Glutamatergic neuron (in vitro differentiated cells): ENCODE results near the gene PTGES3L. TPM values are rescaled to one million over a fixed set of nuclear protein-coding genes. Genes with fewer than 3 reads are reported as not detected.

Experiments
- DNase-seq: peaks from one replicate; pipeline ENCODE4 v3.0.0; 2022
- H3K27ac Mint-ChIP-seq: one replicate; pipeline ENCODE4 v1.8.0; 2020; ENCODE audit warnings: mild to moderate bottlenecking, mixed read lengths, inconsistent platforms; ENCODE audit not compliant: unreplicated experiment
- H3K27me3 Mint-ChIP-seq: one replicate; pipeline ENCODE4 v1.8.0; 2020; ENCODE audit warnings: mild to moderate bottlenecking, moderate library complexity, mixed read lengths, inconsistent platforms; ENCODE audit not compliant: unreplicated experiment
- H3K36me3 Mint-ChIP-seq: one replicate; pipeline ENCODE4 v1.8.0; 2020; ENCODE audit warnings: mild to moderate bottlenecking, mixed read lengths, inconsistent platforms; ENCODE audit not compliant: unreplicated experiment
- H3K4me1 Mint-ChIP-seq: one replicate; pipeline ENCODE4 v1.8.0; 2020; ENCODE audit warnings: mild to moderate bottlenecking, low read depth, mixed read lengths, inconsistent platforms; ENCODE audit not compliant: unreplicated experiment
- H3K4me3 Mint-ChIP-seq: one replicate; pipeline ENCODE4 v1.8.0; 2020; ENCODE audit warnings: mild to moderate bottlenecking, mixed read lengths, inconsistent platforms; ENCODE audit not compliant: unreplicated experiment
- H3K9me3 Mint-ChIP-seq: one replicate; pipeline ENCODE4 v1.8.0; 2020; ENCODE audit warnings: mild to moderate bottlenecking, moderate library complexity, mixed read lengths, inconsistent platforms; ENCODE audit not compliant: unreplicated experiment
- CTCF ChIP-seq: fragments of 200-600 bp; sonication (generic); IDR thresholded peaks from one replicate; pipeline ENCODE4 v1.5.0; 2021; ENCODE audit not compliant: partially characterized antibody, unreplicated experiment
- total RNA-seq: library from RNA; stranded (reverse); fragmentation: NEBNext Ultra II Directional; extraction: Animal tissue kit (Norgen Biotek cat#: 25700); gene quantifications from one replicate; pipeline ENCODE4 v1.2.1, GENCODE V29; 2021; ENCODE audit not compliant: unreplicated experiment

Gene PTGES3L
- total RNA-seq, 1 donor from 2014 or later: 4.1 TPM

DNA sequence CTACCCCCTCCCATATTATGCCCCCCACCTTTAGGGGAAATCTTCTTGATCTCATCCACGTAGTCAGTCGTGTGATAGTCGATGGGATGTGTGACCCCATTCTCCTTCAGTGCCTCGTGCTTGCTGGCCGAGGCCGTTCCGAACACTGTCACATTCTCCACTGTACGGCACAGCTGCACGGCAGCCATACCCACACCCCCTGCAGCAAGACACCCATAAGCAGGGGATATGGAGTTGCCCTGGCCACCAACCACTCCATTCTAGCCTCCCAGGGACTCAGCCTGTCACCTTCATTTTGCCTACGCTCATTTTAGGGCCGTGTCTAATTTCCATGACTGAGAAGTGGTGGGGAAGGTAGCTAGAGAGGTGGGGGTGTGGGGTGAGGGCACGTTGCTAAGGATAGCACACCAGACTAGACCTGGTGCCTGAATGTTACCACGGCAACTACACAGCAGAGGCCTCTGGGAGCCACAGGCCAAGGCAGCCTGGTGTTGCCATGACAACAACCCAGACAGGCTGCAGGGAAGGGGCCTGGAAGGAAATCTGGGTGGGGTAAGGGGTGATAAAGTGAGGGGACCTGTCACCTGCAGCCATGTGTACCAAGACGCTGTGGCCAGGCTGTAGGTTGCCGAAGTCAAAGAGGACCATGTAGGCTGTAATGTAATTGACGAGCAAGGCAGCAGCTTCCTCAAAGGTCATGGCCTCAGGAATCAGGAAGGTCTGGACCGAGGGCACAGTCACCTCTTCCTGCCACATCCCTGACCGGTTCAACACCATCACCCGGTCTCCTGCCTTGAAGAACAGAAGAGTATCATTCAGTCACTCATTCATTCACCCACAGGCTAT is 38.4 kb upstream of the PTGES3L start:
- Mint-ChIP-seq H3K27me3 (peaks cover 12% of the 10 kb centered on the region), H3K9me3 (peaks cover 8% of the 10 kb centered on the region), H3K4me1 (peaks cover 20% of the 10 kb centered on the region), H3K36me3 (no peaks in the 10 kb centered on the region), H3K27ac (no peak overlapping the region), H3K4me3 (peak overlapping the region; percentile 79)
- TF ChIP-seq CTCF: no peak
- peak; percentile 61 for DNase-seq

- Mint-ChIP-seq H3K4me1 (peaks cover 19% of the 10 kb centered on the region), H3K9me3 (peaks cover 10% of the 10 kb centered on the region), H3K27ac (no peak overlapping the region), H3K27me3 (peaks cover 15% of the 10 kb centered on the region), H3K4me3 (no peak overlapping the region), H3K36me3 (no peaks in the 10 kb centered on the region)
- no peak for DNase-seq
- no peak for TF ChIP-seq CTCF
Measured at GRCh38 chr17:43016216-43016615, 36.3 kb upstream of the PTGES3L start.

DNA sequence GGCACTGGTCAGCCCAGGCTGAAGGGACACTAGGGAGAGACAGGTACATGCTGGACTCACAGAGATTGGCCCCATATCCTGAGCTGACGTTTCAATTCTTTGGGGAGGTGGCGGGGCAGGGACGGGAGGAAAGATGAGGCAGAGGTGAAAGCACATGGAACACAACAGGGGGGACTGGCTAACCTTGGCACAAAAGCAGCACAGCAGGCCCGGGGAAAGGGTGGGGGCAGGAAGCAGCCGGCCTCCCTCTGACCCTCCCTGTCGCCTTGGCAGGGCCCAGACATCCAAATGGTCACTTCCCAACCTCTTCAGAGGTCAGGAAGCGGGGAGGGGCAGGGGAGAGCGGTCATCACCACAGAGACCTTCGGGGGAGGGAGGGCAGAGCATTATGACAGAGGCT is 35.7 kb upstream of the PTGES3L start:
- Mint-ChIP-seq H3K36me3 (no peaks in the 10 kb centered on the region), H3K27ac (no peak overlapping the region), H3K4me1 (peaks cover 18% of the 10 kb centered on the region), H3K27me3 (peaks cover 14% of the 10 kb centered on the region), H3K9me3 (peaks cover 7% of the 10 kb centered on the region), H3K4me3 (no peak overlapping the region)
- DNase-seq: no peak
- no peak for TF ChIP-seq CTCF

DNA sequence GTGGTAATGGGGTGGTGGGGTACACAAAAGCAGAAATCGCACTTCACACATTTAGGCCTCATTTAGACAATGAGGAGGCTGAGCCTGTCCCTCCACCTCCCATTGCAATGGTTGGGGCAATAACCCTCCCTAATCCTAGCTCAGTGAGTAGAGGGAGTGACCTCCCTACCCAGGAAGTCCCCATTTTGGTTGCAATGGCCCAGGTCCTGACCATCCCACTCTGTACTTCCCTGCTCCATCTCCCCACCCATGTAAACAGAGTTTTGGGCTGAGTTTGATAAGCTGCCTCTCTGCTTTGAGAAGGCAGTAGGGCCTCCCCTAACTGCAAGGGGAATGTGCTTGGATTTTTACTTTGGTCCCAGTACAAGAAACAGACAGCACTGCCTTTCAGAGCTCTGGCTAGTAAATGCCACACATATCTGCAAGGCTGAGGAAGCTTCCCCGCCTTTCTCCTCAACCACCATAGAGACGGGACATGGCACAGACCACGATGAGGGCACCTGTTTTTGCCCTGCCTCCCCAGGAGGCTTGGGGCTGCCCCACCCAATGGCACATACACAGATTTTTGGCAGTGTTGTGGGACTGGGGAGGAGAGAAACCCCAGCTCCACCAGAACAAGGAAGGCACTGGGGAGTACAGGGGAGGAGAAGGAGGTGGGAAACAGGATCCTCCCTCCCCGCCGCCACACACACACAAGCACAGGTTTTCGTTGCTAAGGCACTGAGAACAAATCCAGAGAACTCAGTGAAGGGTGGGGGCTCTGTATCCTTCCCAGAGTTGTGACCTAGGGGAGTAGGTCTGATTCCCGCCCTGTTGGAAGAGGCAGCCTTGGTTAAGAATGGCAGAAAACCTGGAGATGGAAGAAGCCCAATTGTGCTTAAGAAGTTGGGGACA is 35.0 kb upstream of the PTGES3L start:
- Mint-ChIP-seq H3K4me1 (peaks cover 15% of the 10 kb centered on the region), H3K9me3 (peaks cover 7% of the 10 kb centered on the region), H3K27me3 (peaks cover 17% of the 10 kb centered on the region), H3K27ac (no peak overlapping the region), H3K4me3 (no peak overlapping the region), H3K36me3 (no peaks in the 10 kb centered on the region)
- no peak for DNase-seq
- TF ChIP-seq CTCF: no peak
